ENCODE results near the gene S100A2.
"Not testable (repeated sequence)": the region's sequence is repeated elsewhere in the genome, so short reads cannot be mapped to it uniquely, and the experiment has no call there.

S100A2 gene

DNA sequence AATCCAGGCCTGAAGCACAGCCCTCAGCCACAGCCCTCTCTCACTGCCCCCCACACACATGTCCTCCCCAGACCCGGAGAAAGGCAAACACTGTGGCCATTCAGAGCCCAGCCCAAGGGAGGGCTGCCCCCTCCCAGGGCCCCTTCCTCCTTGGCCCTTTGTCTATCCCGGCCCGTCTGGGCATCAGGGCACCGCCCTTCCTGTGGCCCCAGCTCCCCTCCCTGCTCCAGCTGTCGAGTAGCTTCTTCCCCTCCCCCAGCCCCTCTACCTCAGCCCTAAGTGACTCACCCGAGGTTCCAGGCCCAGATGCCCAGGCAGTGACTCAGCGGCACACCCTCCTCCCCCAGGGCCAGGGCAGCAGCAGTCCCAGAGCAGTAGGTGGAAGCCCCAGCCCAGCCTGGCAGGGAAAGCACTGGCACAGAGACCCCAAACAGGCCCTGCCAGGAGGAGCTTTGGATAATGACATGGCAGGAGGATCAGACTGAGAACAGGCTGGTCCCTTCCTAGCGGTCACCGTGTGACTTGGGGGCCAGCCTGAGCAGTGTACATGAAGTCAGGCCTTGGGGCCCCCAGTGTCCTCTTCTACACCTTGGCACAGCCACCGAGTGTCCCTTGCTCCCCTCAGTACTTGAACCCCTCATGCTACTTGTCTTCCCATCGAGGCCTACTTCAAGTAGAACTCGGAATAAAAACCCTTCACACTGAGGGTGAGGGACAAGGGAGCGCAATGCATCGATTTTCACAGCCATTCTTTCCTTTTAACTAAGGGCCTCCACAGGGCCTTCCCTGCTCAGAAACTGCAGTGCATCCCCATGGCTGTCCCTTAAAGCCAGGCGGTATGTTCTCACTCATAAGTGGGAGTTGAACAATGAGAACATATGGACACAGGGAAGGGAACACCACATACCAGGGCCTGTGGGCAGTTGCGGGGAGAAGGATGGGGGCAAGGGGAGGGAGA is 1.0 kb upstream of the S100A2 start:
- in situ Hi-C loops (cut with MboI; ENCODE audit: low sequenced_read_pairs), result no loop called here

DNA sequence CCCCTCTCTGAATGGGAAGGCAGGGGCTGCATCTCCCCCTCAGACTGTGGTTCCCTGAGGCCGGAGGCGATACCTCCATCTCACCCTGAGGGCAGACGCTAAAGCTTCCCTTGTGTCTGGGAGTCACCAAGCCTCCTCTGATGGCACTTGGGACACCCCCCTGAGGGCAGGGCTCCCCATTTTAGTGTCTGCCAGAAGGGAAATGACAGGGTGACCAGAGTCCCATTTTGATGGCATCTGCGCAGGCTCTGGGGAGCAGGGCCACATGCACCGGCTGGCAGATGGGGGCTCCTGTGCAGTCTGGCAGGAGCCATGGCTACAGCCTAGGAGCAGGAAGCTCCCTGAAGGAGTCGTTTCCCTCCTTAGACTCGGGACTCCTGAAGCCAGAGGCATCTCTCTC is 1.7 kb downstream of the S100A2 start:
- in situ Hi-C loops (cut with MboI; ENCODE audit: low sequenced_read_pairs), result no loop called here

DNA sequence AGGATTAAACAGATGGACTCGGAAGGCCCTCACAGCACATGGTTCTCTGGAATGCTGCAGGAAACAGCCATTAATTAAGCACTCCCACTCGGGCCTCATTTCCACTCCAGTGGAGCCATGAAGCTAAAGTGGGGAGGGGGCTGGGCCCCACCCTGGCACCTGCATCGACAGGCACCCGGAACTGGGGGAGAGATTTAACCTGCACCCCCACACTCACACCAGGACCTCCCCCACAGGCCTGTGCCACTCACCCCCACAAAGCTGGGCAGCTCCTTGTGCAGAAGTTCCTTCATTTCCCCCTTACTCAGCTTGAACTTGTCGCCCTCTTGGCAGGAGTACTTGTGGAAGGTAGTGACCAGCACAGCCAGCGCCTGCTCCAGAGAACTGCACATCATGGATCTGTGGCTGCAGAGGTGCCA is 2.2 kb downstream of the S100A2 start:
- in situ Hi-C loops (cut with MboI; ENCODE audit: low sequenced_read_pairs), result no loop called here

DNA sequence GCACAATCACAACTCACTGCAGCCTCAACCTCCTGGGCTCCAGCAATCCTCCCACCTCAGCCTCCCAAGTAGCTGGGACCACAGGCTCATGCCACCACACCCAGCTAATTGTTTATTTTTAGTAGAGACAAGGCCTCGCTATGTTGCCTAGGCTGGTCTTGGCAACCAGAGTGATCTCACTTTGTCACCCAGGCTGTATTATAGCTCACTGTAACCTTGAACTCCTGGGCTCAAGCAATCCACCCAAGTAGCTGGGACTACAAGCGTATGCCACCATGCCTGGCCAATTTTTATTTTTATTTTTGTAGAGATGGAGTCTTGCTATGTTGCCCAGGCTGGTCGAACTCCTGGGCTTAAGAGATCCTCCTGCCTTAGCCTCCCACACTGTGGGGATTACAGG is 3.6 kb downstream of the S100A2 start:
- in situ Hi-C loops (cut with MboI; ENCODE audit: low sequenced_read_pairs), result not testable (repeated sequence)

DNA sequence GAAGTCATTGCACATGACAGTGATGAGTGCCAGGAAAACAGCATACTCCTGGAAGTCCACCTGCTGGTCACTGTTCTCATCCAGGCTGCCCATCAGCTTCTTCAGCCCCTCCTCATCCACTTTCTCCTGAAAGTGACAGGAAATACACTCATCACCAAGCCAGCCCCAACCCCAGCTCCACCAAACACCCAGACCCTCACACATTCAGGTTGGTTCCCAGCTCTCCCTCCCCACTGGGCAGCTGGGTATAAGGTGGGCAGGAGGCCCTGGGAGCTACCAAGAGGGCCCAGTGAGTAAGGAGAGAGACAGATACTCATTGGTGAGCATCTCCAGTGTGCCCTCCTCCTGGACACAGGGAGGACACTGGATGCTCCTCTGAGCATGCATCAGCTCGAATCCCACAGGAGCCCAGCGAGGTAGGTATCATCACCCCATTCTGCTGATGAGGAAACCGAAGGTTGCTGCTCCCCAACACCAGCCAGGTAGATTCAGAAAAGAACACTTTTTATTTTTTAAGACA is 4.1 kb downstream of the S100A2 start:
- in situ Hi-C loops (cut with MboI; ENCODE audit: low sequenced_read_pairs), result no loop called here

DNA sequence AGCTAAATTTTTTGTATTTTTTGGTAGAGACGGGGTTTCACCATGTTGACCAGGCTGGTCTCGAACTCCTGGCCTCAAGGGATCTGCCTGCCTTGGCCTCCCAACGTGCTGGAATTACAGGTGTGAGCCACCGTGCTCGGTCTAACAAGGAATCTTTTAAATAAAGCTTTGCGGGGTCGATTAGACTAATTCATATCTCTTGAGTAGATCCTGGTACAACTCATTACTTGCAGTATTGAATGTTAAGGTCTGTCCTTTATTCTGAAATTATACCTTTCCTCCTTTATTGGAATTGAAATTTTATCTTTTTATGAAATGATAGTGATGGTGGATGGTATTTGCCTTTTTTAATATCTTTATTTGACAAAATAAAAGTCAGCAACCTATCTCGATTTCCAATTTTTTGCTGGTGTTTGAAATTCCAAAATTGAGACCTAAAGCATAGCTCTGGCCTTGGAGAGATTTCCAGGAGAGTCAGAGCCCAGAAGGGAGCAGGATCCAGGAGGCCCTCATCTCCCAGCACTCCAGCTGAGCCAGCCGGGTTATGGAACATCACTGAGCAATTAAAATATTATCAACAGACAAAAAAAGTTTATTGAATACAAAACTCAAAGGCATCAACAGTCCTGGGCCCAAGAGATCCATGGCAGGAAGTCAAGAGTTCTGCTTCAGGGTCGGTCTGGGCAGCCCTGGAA is 4.7 kb downstream of the S100A2 start:
- in situ Hi-C loops (cut with MboI; ENCODE audit: low sequenced_read_pairs), result no loop called here

DNA sequence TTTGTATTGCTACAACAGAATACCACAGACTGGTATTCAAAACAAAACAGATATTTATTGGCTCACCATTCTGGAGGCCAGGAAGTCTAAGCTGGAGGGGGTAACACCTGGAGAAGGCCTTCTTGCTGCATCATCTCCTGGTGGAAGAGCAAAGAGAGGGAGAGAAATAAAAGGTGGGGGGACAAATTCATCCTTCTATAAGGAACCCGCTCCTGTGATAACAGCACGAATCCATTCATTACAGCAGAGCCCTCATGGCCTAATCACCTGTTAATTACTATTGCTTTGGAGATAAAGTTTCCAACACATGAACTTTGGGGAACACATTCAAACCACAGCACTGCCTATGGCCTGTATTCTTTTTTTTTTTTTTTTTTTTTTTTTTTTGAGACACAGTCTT is 5.4 kb downstream of the S100A2 start:
- in situ Hi-C loops (cut with MboI; ENCODE audit: low sequenced_read_pairs), result no loop called here

DNA sequence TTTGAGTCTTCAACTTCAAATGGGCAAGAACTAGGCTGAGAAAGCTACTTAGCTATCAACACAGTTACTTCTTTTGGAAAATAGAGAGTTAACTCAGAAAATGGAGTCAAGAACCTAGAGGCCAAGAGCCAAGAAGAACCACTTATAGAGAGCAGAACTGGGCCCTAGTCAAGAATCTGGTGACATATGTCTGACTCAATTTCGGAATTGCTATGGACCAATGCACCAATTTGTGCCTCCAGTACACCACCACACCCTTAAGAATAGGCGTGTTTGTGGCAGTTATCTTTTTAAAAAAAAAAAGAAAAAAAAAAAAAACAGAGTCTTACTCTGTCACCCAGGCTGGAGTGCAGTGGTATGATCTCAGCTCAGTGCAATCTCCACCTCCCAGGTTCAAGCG is 7.8 kb downstream of the S100A2 start:
- in situ Hi-C loops (cut with MboI; ENCODE audit: low sequenced_read_pairs), result no loop called here

DNA sequence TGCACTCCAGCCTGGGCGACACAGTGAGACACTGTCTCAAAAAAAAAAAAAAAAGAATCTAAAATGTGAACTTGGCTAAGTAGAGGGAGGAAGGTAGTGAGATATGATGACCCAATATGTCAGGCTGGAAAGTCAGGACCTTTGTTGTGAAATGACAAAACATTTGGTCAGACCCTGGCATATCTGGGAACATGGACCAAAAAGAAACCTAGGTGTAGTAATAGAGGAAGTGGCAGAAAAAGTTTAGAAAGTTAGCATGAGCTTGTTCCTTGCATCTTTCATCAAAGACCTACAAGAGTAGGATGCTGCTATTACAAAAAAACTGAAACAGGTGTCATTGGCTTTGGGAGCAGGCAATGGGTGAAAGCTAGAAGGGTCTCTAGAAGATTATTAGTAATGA is 9.3 kb downstream of the S100A2 start:
- in situ Hi-C loops (cut with MboI; ENCODE audit: low sequenced_read_pairs), result no loop called here

DNA sequence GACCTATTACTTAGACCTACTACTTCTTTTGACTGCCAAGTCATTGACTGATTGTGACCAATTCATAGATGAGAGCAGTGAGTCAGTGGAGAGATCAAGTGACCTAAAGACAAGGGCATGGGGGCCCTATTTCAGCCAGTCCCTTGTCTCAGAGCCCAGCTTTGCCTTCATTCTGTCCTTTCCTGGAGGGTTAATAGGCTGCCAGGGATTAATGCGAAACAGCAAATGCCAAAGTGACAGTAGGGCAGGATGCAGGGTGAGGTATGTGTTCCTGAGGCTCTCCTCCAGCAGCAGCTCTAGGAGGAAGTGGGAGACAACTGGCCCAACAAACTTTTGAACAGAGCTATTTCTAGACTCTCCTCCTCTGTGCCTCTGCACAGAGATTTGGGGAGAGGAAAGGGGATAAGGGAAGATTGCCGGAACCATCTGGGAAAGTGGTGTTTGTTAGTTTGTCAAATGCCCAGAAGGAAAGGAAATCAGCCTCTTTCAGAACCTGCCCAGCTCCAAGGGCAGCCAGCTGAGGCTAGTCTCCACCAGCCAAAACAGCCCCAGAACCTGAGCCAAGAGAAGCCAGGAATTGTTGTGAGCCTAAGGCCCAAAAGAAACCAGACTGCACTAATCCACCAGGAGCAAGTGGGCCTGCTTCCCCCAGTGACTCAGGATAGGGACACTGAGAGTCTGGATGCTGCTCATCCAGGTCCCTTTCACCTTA is 11.7 kb downstream of the S100A2 start:
- in situ Hi-C loops (cut with MboI; ENCODE audit: low sequenced_read_pairs), result no loop called here

DNA sequence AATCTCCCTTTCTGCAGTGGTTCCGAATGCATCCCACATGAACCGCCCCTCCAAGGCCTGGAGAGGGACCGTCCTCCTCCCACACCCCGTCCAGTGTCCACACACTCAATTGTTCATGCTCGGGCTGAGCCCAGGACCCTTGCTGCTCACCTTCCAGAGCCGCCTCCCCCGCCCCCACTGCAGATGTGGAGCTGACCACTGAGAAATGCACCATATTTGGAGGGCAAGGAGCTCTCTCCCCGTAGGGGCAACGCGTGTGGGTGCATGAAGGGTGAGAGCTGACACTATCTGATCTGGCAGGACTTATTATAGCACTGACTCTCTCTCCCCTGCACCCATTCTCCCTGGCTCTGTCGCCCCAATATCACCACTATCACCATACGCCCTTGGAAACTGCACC is 12.5 kb downstream of the S100A2 start:
- in situ Hi-C loops (cut with MboI; ENCODE audit: low sequenced_read_pairs), result no loop called here

DNA sequence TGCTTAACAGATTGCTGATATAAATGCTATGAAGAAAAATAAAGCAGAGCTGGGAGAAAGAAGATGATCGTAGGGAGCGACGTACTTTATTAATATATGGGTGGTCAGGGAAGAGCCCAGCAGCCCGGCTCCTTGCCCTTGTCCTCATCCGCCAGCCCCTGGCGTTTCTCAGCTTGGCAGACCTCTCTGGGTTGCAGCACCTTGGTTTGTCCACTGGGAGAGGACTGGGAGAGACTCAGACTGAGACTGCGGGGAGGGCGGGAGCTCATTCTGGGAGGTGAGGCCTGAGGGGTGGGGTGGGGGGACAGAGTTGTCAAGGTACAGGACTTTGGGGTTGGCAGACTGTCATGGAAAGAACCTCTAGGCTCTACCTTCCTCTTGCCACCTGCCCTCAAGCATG is 13.3 kb downstream of the S100A2 start:
- in situ Hi-C loops (cut with MboI; ENCODE audit: low sequenced_read_pairs), result no loop called here

DNA sequence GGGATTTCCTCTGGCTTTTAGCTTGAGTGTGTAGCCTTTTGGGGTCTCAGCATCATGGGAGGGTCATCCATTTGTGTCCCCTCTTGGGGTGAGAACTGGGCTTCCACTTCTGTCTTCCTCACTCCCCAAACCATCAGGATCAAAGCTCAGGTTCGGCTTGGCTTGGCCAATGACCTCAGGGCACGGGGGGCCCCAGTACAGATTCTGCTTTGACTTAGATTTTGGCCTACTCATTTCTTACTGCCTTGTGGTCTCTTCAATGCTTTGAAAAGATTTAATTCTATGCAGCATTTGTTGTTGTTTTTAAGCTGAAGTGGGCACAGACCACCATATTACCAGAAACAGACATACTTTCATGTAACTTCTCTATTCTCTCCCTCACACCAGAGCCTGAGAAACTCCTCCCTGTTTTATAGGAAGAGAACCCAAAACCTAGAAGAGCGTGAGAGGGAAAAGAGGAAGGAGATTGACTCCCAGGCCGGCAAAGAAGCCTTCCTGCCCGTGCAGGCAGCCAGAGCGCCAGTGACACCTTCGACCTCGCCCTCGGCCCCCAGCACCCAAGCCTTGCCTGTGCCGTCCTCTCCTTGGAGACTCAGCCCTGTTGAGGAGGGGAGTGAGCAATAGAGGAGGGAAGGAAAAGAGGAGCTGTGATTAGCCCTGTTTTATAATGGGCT is 14.7 kb downstream of the S100A2 start:
- in situ Hi-C loops (cut with MboI; ENCODE audit: low sequenced_read_pairs), result no loop called here

DNA sequence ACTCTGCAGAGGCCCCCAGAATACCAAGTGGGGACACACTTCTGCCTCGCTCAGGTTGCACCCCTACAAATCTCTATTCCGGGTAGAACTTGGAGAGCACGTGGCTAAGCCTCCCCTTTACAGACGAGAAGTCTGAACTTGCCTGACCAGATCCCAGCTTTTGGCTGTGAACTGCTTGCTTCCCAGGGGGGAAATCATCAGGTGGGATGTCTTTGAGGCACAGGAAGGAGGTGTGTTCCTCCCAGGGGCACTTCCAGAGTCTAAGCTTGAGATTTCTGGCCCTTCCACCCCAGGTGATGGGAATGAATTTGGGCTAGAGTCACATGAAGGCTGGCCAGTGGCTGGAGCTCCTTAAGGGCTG is 15.3 kb downstream of the S100A2 start:
- in situ Hi-C loops (cut with MboI; ENCODE audit: low sequenced_read_pairs), result no loop called here

DNA sequence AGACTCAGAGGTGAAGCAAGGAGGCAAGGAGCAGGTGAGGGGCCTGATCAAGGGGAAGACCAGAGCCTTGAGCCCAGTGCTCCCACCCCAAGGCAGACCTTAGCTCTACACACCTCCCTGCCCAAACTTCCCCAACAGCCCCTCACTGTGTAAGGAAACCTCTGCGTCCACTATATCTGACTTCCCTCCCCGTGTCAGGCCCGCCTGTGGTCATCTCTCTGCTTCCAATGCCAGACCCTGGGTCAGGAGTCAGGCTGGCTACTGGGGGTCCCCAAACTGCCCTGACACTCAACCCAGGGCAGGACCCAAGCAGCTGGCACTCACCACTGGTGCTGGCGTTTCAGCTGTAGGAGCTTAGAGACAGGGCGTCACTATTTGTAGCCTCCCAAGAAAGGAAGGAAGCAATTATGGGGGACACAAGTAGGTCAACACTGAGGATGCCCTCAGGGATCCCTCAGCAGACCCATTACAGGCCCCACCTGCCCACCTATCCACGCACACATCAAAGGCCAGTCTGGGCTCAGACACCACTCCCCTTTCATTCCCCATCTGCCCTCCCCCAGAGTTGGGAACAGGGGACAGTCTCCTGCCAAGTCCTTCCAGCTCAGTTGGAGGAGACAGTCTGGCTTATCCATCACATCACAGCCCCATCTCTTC is 15.8 kb downstream of the S100A2 start:
- in situ Hi-C loops (cut with MboI; ENCODE audit: low sequenced_read_pairs), result no loop called here

DNA sequence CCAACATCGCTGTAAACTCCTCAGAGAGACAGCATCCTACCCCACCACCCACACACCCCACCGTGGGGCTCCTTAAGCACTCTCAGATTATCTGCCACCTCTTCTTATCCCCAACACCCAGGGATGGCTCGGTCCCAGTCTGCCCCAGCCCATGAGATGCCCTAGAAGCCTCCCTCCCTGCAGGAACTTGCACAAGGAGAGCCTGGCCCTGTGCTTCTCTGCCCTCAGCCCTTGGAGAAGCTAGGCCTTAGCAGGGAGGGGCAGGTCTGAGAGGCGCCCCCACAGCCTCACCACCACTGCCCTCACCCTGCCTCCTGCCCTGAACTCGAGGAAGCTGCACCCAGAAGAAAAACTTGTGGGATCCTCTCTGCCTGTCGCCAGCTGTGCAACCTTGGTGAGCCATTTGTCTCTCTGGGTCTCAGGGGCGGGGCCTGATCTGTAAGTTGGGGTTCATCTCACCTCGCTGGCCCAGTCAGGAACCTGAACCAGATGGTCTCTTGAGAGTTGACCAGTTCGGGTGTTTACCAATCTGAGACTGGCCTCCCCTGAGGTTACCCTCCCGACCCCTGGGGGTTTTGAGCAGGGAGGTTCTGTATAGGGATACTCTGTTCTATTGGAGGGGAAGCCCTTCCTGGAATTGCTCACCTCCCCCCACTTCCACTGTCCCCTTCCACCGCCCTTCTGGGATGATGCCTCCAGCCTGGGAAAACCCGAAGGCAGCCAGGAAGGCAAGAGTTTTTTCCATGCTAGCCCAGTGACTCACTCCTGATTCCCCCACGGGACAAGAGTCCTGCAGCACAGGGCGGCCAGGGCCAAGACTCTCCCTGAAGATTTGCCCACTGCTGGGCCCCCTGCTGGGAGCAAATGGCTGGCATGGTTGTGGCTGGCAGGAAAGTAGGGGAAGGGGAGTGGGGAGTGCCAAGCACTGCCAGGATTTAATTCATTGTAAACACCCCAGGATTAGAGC is 16.6 kb downstream of the S100A2 start, which contains the start of gene S100A3:
S100A3 (minus strand) TSS at position 537 of the 967 bp plus-strand sequence. CDS start 773 bp downstream, outside the sequence.
- in situ Hi-C loops (cut with MboI; ENCODE audit: low sequenced_read_pairs), result no loop called here

DNA sequence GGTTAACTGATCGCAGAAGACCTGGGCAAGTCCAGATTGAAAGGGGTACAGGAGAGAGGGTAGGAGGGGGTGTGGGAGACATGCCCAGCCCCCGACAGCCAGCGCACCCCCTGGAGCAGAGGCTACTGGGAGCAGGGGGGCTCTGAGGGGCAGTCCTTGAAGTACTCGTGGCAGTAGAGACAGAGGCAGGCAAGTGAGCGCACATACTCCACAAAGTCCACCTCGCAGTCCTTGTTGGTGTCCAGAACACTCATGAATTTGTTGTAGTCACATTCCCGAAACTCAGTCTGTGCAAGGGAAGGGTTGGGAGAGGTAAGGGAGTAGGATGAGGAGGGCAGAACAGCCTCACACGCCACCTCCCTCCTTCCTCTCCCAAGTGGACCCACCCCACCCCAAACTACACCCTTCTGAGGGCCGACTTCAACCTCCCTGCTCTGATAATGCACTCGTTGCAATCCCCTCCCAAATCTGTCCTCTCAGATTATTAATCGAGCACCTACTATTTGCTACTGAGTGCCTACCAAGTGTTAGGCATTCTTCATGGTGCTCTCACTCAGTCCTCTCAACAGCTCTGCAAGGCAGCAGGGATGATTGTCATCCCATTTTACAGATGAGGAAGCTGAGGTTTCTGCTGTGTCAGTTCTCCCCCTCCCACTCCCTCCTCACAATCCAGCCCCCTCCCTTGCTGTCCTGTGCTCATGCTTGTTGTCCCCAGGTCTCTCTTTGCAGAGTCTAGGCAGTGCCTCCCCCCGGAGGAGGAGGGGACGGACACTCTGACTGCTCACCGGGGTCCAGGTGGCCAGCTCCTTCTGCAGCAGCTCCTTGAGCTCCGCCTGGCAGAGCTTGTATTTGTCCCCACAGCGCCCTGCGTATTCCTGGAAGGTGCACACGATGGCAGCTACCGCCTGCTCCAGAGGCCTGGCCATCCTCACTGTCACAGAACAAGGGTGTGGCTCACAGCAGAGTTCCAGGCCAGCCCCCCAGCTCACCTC is 17.8 kb downstream of the S100A2 start:
- in situ Hi-C loops (cut with MboI; ENCODE audit: low sequenced_read_pairs), result no loop called here

Data from HL-60/S4 treated with retinoic acid at 250 ng/mL for 4 days and 3 days (cell line).